HCT116 (cell line): ENCODE data around the gene RUNX2. TPM values are rescaled to one million over a fixed set of nuclear protein-coding genes. Genes with fewer than 3 reads are reported as not detected.

Experiments
- ATAC-seq: fragments of 200-7000 bp; cut with Tn5 transposase; 2 replicates; pipeline ENCODE4 v1.9.1; 2020; ENCODE audit warnings: mild to moderate bottlenecking, moderate library complexity
- BruUV-seq: library from RNA; stranded (reverse); fragments of 400-500 nt; replicated peaks from 2 replicates; lab custom pipeline; 2021; lab: Mats Ljungman, UMichigan
- CTCF ChIA-PET: fragments of 300-600 bp; sonication (Branson Sonifier 250); formaldehyde crosslinking; loops from one replicate; lab custom pipeline; 2021; ENCODE audit warnings: antibody characterized with exemption; lab: Charles Lee
- POLR2A ChIA-PET: fragments of 300-600, 350-600 bp; sonication (Branson Sonifier 250); formaldehyde crosslinking; loops from one replicate; lab custom pipeline; 2021; ENCODE audit warnings: antibody characterized with exemption; lab: Charles Lee
- RAD21 ChIA-PET, 2 experiments: fragments of 300-600 bp; sonication (Branson Sonifier 250); formaldehyde crosslinking; loops; one replicate each; lab custom pipeline; 2023; ENCODE audit warnings: low total read pairs in 2 of 2; ENCODE audit not compliant: uncharacterized antibody in 2 of 2, unreplicated experiment in 2 of 2, low non-redundant PET in 1 of 2; lab: Charles Lee
- DNase-seq: peaks from one replicate; pipeline ENCODE4 v3.0.0-alpha.2; 2010; ENCODE audit warnings: low read depth, low spot score
- H2AFZ ChIP-seq: fragments of 200-600 bp; shearing (Covaris generic), sonication (generic); 2 replicates; pipeline ENCODE4 v1.6.1; 2017; ENCODE audit warnings: low read depth, mixed run types, mixed read lengths, antibody characterized with exemption, low read length; ENCODE audit not compliant: poor library complexity, severe bottlenecking
- H3K27ac ChIP-seq: 2 replicates; pipeline ENCODE4 v1.5.1; 2012; ENCODE audit warnings: low read depth, low read length
- H3K27me3 ChIP-seq: fragments of 200-600 bp; sonication (generic); 2 replicates; pipeline ENCODE4 v1.6.1; 2016; ENCODE audit warnings: mixed run types, low read length, mixed read lengths; ENCODE audit not compliant: insufficient read depth
- H3K36me3 ChIP-seq, 2 experiments: fragments of 200-500 bp in 1 of 2; fragments of 200-600 bp in 1 of 2; sonication (Bioruptor generic) in 1 of 2; sonication (generic) in 1 of 2; 2 replicates each; pipeline versions ENCODE4 v1.5.1 to v1.6.1; 2014 to 2016; ENCODE audit warnings: low read length in 2 of 2, inconsistent platforms in 1 of 2, mixed read lengths in 1 of 2, mixed run types in 1 of 2; ENCODE audit not compliant: insufficient read depth in 2 of 2, control insufficient read depth in 1 of 2
- H3K4me1 ChIP-seq, 2 experiments: fragments of 200-600 bp in 1 of 2; sonication (generic) in 1 of 2; 2 replicates each; pipeline versions ENCODE4 v1.5.1 to v1.6.1; 2012 to 2017; ENCODE audit warnings: low read length in 2 of 2, inconsistent platforms in 1 of 2, mild to moderate bottlenecking in 1 of 2, mixed read lengths in 1 of 2, mixed run types in 1 of 2, moderate library complexity in 1 of 2; ENCODE audit not compliant: insufficient read depth in 2 of 2, control insufficient read depth in 1 of 2
- H3K4me2 ChIP-seq: fragments of 200-600 bp; sonication (generic); 2 replicates; pipeline ENCODE4 v1.6.1; 2017; ENCODE audit warnings: mixed run types, low read length, mixed read lengths
- H3K4me3 ChIP-seq, 2 experiments: fragments of 200-600 bp in 1 of 2; sonication (generic) in 1 of 2; replicated peaks in 1 of 2; 2 replicates each; pipeline ENCODE4 v1.5.1; 2011 to 2016; ENCODE audit warnings: low read length in 2 of 2, control low read depth in 1 of 2, low read depth in 1 of 2, mild to moderate bottlenecking in 1 of 2, mixed read lengths in 1 of 2, mixed run types in 1 of 2
- H3K79me2 ChIP-seq: fragments of 200-600 bp; sonication (generic); 2 replicates; pipeline ENCODE4 v1.6.1; 2017; ENCODE audit warnings: mild to moderate bottlenecking, mixed run types, low read length, moderate library complexity, mixed read lengths; ENCODE audit not compliant: insufficient read depth
- H3K9ac ChIP-seq: fragments of 200-600 bp; sonication (generic); 2 replicates; pipeline ENCODE4 v1.6.1; 2016; ENCODE audit warnings: low read length, mixed read lengths
- H3K9me2 ChIP-seq: fragments of 200-600 bp; sonication (generic), shearing (Covaris generic); 2 replicates; pipeline ENCODE4 v1.6.1; 2017; ENCODE audit warnings: mixed run types, mild to moderate bottlenecking, moderate library complexity; ENCODE audit not compliant: insufficient read depth
- H3K9me3 ChIP-seq, 2 experiments: fragments of 200-500 bp in 1 of 2; fragments of 200-600 bp in 1 of 2; sonication (Bioruptor generic) in 1 of 2; sonication (generic) in 1 of 2; 2 replicates each; pipeline ENCODE4 v1.6.1; 2014 to 2017; ENCODE audit warnings: low read length in 2 of 2, mixed read lengths in 2 of 2, inconsistent platforms in 1 of 2, low read depth in 1 of 2, mild to moderate bottlenecking in 1 of 2, mixed run types in 1 of 2, moderate library complexity in 1 of 2; ENCODE audit not compliant: control insufficient read depth in 1 of 2, insufficient read depth in 1 of 2
- H4K20me1 ChIP-seq: fragments of 200-600 bp; sonication (generic), shearing (Covaris generic); 2 replicates; pipeline ENCODE4 v1.6.1; 2017; ENCODE audit warnings: mixed run types, mild to moderate bottlenecking, moderate library complexity; ENCODE audit not compliant: insufficient read depth
- CBX3 ChIP-seq: IDR thresholded peaks from 2 replicates; pipeline ENCODE4 v1.6.1; 2012; ENCODE audit warnings: low read depth
- CEBPB ChIP-seq: IDR thresholded peaks from 2 replicates; pipeline ENCODE4 v1.6.1; 2012; ENCODE audit warnings: low read depth
- CTCF ChIP-seq, 3 experiments: fragments of 200-600 bp in 1 of 3; sonication (generic) in 1 of 3; IDR thresholded peaks in 2 of 3; conservative IDR thresholded peaks in 1 of 3; 2 replicates each; pipeline ENCODE4 v1.5.1; 2012 to 2017; ENCODE audit warnings: low read depth in 2 of 3, low read length in 2 of 3, antibody characterized with exemption in 1 of 3, borderline replicate concordance in 1 of 3, control low read depth in 1 of 3, mild to moderate bottlenecking in 1 of 3, mixed read lengths in 1 of 3, mixed run types in 1 of 3, moderate library complexity in 1 of 3; ENCODE audit not compliant: insufficient read depth in 1 of 3
- EZH2 ChIP-seq: fragments of 200-600 bp; sonication (generic); IDR thresholded peaks from 2 replicates; pipeline ENCODE4 v1.6.1; 2017; ENCODE audit warnings: antibody characterized with exemption, mixed run types
- EZH2phosphoT487 ChIP-seq: fragments of 200-600 bp; IDR thresholded peaks from 2 replicates; pipeline ENCODE4 v1.6.1; 2018; ENCODE audit warnings: antibody characterized with exemption, borderline replicate concordance
- FOSL1 ChIP-seq: IDR thresholded peaks from 2 replicates; pipeline ENCODE4 v1.6.1; 2012; ENCODE audit warnings: low read depth
- JUND ChIP-seq: IDR thresholded peaks from 2 replicates; pipeline ENCODE4 v1.6.1; 2012
- REST ChIP-seq: IDR thresholded peaks from 2 replicates; pipeline ENCODE4 v1.6.1; 2012; ENCODE audit warnings: low read depth
- SIN3A ChIP-seq: IDR thresholded peaks from 2 replicates; pipeline ENCODE4 v1.6.1; 2012; ENCODE audit warnings: low read depth
- SP1 ChIP-seq: IDR thresholded peaks from 2 replicates; pipeline ENCODE4 v1.6.1; 2012; ENCODE audit warnings: low read depth
- SRF ChIP-seq: IDR thresholded peaks from 2 replicates; pipeline ENCODE4 v1.6.1; 2012; ENCODE audit warnings: low read depth
- TCF7L2 ChIP-seq: IDR thresholded peaks from 2 replicates; pipeline ENCODE4 v1.7.0; 2011; ENCODE audit warnings: borderline replicate concordance, inconsistent platforms; ENCODE audit not compliant: insufficient read depth, insufficient read length; ENCODE audit errors: extremely low read depth
- ZBTB33 ChIP-seq: IDR thresholded peaks from 2 replicates; pipeline ENCODE4 v1.6.1; 2011; ENCODE audit warnings: mild to moderate bottlenecking, low read length, moderate library complexity; ENCODE audit not compliant: insufficient replicate concordance; ENCODE audit errors: extremely low read depth
- intact Hi-C: fragments of 100-400 bp; cut with micrococcal nuclease; formaldehyde crosslinking; loops from 2 replicates; pipeline ENCODE4 v1.10.0; 2022
- total RNA-seq: library from RNA; stranded (reverse); gene quantifications from one replicate; pipeline ENCODE4 v1.2.1, GENCODE V29; 2021; ENCODE audit not compliant: unreplicated experiment
- TF ChIP-seq, protein P1 (sequence below): IDR thresholded peaks from 2 replicates; pipeline ENCODE4 v1.6.1; 2012

Gene RUNX2
- total RNA-seq, 1 experiment from 2014 or later = 1.1 TPM

DNA sequence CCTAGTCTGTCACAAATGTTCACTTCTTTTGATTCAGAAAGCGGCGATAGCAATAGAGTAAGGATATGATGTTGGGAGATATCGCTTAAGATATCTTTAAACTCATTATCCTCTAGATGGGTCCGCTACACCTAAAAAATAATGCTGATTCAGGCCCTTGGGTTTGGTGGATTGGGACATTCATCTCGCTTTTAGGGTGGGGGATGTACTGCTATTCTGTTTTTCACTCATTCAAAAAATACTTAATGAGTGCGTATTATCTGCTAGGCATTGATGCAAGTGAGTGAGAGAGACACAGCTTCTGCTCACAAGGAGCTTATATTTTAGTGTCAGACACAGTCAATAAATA, 167.9 kb downstream of the RUNX2 start:
- BruUV-seq = no TSS peak
- H3K27ac ChIP-seq = no peak overlapping the region

More for the DNA sequence above, 167.9 kb downstream of the RUNX2 start:
- CTCF ChIA-PET = no interaction called here
- H3K79me2 ChIP-seq = no peaks in the 10 kb centered on the region
- H3K9ac ChIP-seq = no peak overlapping the region
- intact Hi-C loops = no loop called here
- no peaks in the 10 kb centered on the region for H3K36me3 ChIP-seq
- POLR2A ChIA-PET = no interaction called here
- RAD21 ChIA-PET = interaction anchor here in 1 of 2 experiments (0.7 kb wide), 1 partner anchor 111 kb away, joined by 3 read pairs; no protein-coding TSS in a partner anchor
- H3K4me2 ChIP-seq = no peak overlapping the region
- no peak overlapping the region for H3K4me3 ChIP-seq
- ATAC-seq (no peak), DNase-seq (no peak)
- H2AFZ ChIP-seq = no peak overlapping the region
- H4K20me1 ChIP-seq = no peaks in the 10 kb centered on the region
- H3K4me1 ChIP-seq = no peaks in the 10 kb centered on the region
- no peak for TF ChIP-seq FOSL1
- TF ChIP-seq SIN3A = no peak
- no peak for TF ChIP-seq ZBTB33
- TF ChIP-seq SP1 = no peak
- TF ChIP-seq CEBPB = no peak
- no peak for TF ChIP-seq TCF7L2
- no peak for TF ChIP-seq CBX3
- no peak for TF ChIP-seq JUND
- no peak for TF ChIP-seq EZH2phosphoT487
- no peak for TF ChIP-seq REST
- no peak for TF ChIP-seq SRF
- TF ChIP-seq CTCF (IDR thresholded peaks at IDR 0.05 in 2 of 3, conservative IDR thresholded peaks at IDR 0.05 in 1 of 3; ENCODE audit: borderline replicate concordance in 1 of 3, insufficient read depth in 1 of 3, low read depth in 2 of 3, low read length in 2 of 3) = no peak
- TF ChIP-seq, protein P1, sequence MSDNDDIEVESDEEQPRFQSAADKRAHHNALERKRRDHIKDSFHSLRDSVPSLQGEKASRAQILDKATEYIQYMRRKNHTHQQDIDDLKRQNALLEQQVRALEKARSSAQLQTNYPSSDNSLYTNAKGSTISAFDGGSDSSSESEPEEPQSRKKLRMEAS = no peak
- no peak for TF ChIP-seq EZH2
- no peaks in the 10 kb centered on the region for H3K27me3 ChIP-seq
- H3K9me2 ChIP-seq = no peaks in the 10 kb centered on the region
- H3K9me3 ChIP-seq = no peaks in the 10 kb centered on the region
